ENCODE data around the gene VDAC1. TPM values are rescaled to one million over a fixed set of nuclear protein-coding genes. Genes with fewer than 3 reads are reported as not detected.
A peak's percentile ranks its signal among the peaks of the same experiment; 100 is the strongest.
"Not testable (repeated sequence)": the region's sequence is repeated elsewhere in the genome, so short reads cannot be mapped to it uniquely, and the experiment has no call there.

VDAC1 gene
- total RNA-seq, 1 experiment from 2014 or later: 395 TPM

GRCh38 chr5:134034326-134034725, 29.6 kb upstream of the VDAC1 start:
- no peaks in the 10 kb centered on the region for H3K36me3 ChIP-seq (ENCODE audit: control insufficient read depth, insufficient read depth, low read length)
- no peaks in the 10 kb centered on the region for H3K27me3 ChIP-seq (ENCODE audit: control insufficient read depth, insufficient read depth, low read length)
- POLR2A ChIA-PET: interaction anchor here (0.5 kb wide), 1 partner anchor 534 kb away, joined by 4 read pairs; no protein-coding TSS in a partner anchor
- no TSS peak for BruUV-seq (replicated peaks)
- intact Hi-C loops (cut with micrococcal nuclease; ENCODE audit: unreplicated experiment) (no loop called here), in situ Hi-C loops (cut with HindIII; ENCODE audit: low pct_unique_long_range_greater_than_20kb, low sequenced_read_pairs) (no loop called here)
- CTCF ChIA-PET: interaction anchor here (0.6 kb wide), 1 partner anchor 38 kb away, joined by 3 read pairs; no protein-coding TSS in a partner anchor
- no peak for ATAC-seq
- peak overlapping the region; percentile 49; the same call in 1 of the 2 replicates for H3K27ac ChIP-seq (ENCODE audit: low read length)
- peaks cover 18% of the 10 kb centered on the region for H3K4me1 ChIP-seq (ENCODE audit: control insufficient read depth, insufficient read depth, low read length)
- TF ChIP-seq SIN3A (IDR thresholded peaks at IDR 0.05; ENCODE audit: borderline replicate concordance, insufficient read depth, low read depth, low read length) (no peak), REST (IDR thresholded peaks at IDR 0.05; ENCODE audit: insufficient read depth in 1 of 2, low read depth in 2 of 2, low read length in 1 of 2) (no peak), POLR2AphosphoS5 (IDR thresholded peaks at IDR 0.05; ENCODE audit: low read depth, low read length) (no peak), CTCF (IDR thresholded peaks at IDR 0.05) (no peak), TCF7L2 (IDR thresholded peaks at IDR 0.05; ENCODE audit: low read depth, low read length) (no peak)
- DNase-seq (ENCODE audit: low read depth, low spot score): no peak
- no peaks in the 10 kb centered on the region for H3K9me3 ChIP-seq (ENCODE audit: control insufficient read depth, insufficient read depth, low read depth, low read length)
- H3K4me3 ChIP-seq (ENCODE audit: low read depth in 2 of 2, low read length in 2 of 2): no peak overlapping the region

GRCh38 chr5:134030303-134030964, 25.7 kb upstream of the VDAC1 start:
- not testable (repeated sequence) for BruUV-seq (replicated peaks)

GRCh38 chr5:134029156-134029555, 24.4 kb upstream of the VDAC1 start:
- no TSS peak for BruUV-seq (replicated peaks)
- Histone ChIP-seq H3K36me3 (ENCODE audit: control insufficient read depth, insufficient read depth, low read length) (no peaks in the 10 kb centered on the region), H3K9me3 (ENCODE audit: control insufficient read depth, insufficient read depth, low read depth, low read length) (no peaks in the 10 kb centered on the region), H3K4me1 (ENCODE audit: control insufficient read depth, insufficient read depth, low read length) (no peaks in the 10 kb centered on the region), H3K27ac (ENCODE audit: low read length) (peak overlapping the region; percentile 71), H3K27me3 (ENCODE audit: control insufficient read depth, insufficient read depth, low read length) (no peaks in the 10 kb centered on the region), H3K4me3 (ENCODE audit: low read depth in 2 of 2, low read length in 2 of 2) (no peak overlapping the region)
- peak; percentile 40; the same call in 1 of the 2 replicates for ATAC-seq
- ChIA-PET CTCF (no interaction called here), POLR2A (no interaction called here)
- DNase-seq (ENCODE audit: low read depth, low spot score): no peak
- TF ChIP-seq TCF7L2 (IDR thresholded peaks at IDR 0.05; ENCODE audit: low read depth, low read length): no peak
- TF ChIP-seq REST (IDR thresholded peaks at IDR 0.05; ENCODE audit: insufficient read depth in 1 of 2, low read depth in 2 of 2, low read length in 1 of 2): no peak
- TF ChIP-seq SIN3A (IDR thresholded peaks at IDR 0.05; ENCODE audit: borderline replicate concordance, insufficient read depth, low read depth, low read length): no peak
- TF ChIP-seq POLR2AphosphoS5 (IDR thresholded peaks at IDR 0.05; ENCODE audit: low read depth, low read length): no peak
- no peak for TF ChIP-seq CTCF (IDR thresholded peaks at IDR 0.05)
- in situ Hi-C loops (cut with HindIII; ENCODE audit: low pct_unique_long_range_greater_than_20kb, low sequenced_read_pairs): no loop called here
- intact Hi-C loops (cut with micrococcal nuclease; ENCODE audit: unreplicated experiment): no loop called here

More at GRCh38 chr5:134030303-134030964, 25.7 kb upstream of the VDAC1 start:
- POLR2A ChIA-PET; in situ Hi-C loops (cut with HindIII; ENCODE audit: low pct_unique_long_range_greater_than_20kb, low sequenced_read_pairs); DNase-seq (ENCODE audit: low read depth, low spot score); H3K4me3 ChIP-seq (ENCODE audit: low read depth in 2 of 2, low read length in 2 of 2); intact Hi-C loops (cut with micrococcal nuclease; ENCODE audit: unreplicated experiment); H3K36me3 ChIP-seq (ENCODE audit: control insufficient read depth, insufficient read depth, low read length); H3K4me1 ChIP-seq (ENCODE audit: control insufficient read depth, insufficient read depth, low read length); H3K9me3 ChIP-seq (ENCODE audit: control insufficient read depth, insufficient read depth, low read depth, low read length); H3K27me3 ChIP-seq (ENCODE audit: control insufficient read depth, insufficient read depth, low read length); ATAC-seq: not testable (repeated sequence)
- CTCF ChIA-PET: interaction anchor here (0.6 to 1.0 kb wide), 2 partner anchors 9 to 15 kb away, joined by 3 to 5 read pairs; no protein-coding TSS in a partner anchor
- peak overlapping the region; percentile 62 for H3K27ac ChIP-seq (ENCODE audit: low read length)
